Measurements from ENCODE around the gene ZNF407.

DNA sequence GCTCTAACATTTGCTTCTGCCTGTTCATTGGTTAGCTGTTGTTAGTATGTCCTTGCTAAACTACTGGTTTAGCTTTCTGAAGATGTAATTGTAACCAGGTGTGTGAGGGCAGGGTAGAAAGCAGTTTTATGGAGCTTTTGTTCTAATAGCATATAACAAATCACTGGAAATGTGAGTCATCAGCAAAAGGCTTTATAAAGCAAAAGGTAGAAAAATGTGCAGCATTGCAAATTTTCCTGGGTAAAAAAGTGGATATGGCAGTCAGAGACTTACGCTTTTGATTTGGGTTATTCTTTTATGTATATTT, 85.3 kb downstream of the ZNF407 start:
- TF ChIP-seq, protein P1, sequence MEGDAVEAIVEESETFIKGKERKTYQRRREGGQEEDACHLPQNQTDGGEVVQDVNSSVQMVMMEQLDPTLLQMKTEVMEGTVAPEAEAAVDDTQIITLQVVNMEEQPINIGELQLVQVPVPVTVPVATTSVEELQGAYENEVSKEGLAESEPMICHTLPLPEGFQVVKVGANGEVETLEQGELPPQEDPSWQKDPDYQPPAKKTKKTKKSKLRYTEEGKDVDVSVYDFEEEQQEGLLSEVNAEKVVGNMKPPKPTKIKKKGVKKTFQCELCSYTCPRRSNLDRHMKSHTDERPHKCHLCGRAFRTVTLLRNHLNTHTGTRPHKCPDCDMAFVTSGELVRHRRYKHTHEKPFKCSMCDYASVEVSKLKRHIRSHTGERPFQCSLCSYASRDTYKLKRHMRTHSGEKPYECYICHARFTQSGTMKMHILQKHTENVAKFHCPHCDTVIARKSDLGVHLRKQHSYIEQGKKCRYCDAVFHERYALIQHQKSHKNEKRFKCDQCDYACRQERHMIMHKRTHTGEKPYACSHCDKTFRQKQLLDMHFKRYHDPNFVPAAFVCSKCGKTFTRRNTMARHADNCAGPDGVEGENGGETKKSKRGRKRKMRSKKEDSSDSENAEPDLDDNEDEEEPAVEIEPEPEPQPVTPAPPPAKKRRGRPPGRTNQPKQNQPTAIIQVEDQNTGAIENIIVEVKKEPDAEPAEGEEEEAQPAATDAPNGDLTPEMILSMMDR (IDR thresholded peaks at IDR 0.05), result no peak
- no peak for TF ChIP-seq POLR2A (IDR thresholded peaks at IDR 0.05)

Data from heart left ventricle (tissue), 13 donors.